HG02938 (cell line): ENCODE measurements around the gene LRRC19.

Experiments used
- ATAC-seq: cut with Tn5 transposase; IDR thresholded peaks from one replicate; pipeline ENCODE4 v1.9.1; 2021; ENCODE audit warnings: mild to moderate bottlenecking, moderate library complexity; ENCODE audit not compliant: unreplicated experiment

LRRC19 gene

DNA sequence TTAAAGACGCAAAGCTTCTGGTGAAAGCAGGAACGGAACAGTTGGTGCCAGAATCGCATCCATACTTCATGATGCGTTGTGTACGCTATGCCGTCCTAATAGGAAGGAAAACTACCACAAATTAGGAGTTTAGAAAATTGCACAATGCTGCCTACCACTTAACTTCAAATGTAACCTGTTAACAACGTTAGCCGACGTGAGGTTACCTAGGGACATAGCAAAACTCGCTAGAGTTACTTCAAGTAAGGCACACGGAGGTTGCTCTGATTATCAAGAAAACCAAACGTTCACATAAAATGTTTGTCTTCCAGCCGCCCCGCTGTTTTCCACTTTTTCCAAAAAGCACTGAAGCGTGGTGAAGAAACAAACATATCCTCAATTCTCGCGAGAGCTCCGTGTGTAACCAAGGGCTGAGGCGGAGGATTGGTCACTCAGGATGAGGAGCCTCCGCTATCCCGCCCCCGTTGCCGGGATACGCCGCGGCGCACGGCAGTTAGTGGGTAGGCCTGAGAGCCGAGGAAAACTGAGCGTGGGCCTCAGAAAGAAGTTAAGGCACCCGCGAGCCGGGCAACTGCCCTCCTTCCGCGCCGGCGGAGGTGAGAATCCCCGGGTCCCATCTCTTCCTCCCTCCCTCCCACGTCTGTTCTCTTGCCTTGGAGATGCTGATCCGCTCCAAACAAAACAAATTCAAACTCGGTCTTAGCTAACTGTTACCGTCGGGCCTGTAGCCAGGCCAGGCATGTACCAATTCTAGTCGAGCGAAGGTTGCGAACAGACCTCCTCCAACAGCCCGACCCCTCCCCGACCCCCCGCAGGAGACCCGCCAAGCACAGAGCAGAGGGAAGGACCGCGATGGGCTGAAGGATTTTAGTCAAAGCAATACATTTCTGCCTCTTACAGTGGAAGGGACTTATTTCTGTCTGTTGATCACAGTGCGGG, 49.3 kb downstream of the LRRC19 start, which contains the start of gene IFT74:
Gene IFT74 (plus strand): TSS at position 492 of the 939 bp plus-strand sequence. CDS start 5,556 bp downstream, outside the sequence.
- peak; percentile 98 for ATAC-seq

- no peak for ATAC-seq
These were observed 50.1 kb downstream of the LRRC19 start for GRCh38 chr9:26955222-26955903.

GRCh38 chr9:26954050-26954508, 51.4 kb downstream of the LRRC19 start:
- no peak for ATAC-seq

- no peak for ATAC-seq
These were observed 53.7 kb downstream of the LRRC19 start for GRCh38 chr9:26951794-26952193.

DNA sequence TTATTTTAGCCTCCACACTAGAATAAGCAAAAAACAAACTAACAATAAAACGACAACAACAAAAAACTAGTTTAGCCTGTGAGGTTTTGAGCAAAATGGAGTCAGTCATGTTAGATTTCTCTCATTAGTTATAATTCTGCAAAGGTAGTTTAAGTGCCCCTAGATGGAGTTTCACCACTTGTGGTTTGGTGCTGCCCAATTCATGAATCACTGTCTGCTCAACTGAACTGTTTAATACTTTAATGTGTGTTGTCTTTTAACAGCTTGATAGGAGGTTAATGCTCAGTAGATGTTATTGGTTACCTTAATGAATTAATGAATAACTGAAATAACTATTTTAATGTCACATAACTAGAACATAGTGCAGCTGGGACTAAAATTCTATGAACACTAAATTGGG, 55.0 kb downstream of the LRRC19 start:
- ATAC-seq = no peak

GRCh38 chr9:26949637-26950069, 55.8 kb downstream of the LRRC19 start:
- ATAC-seq = no peak

GRCh38 chr9:26947736-26948135, 57.7 kb downstream of the LRRC19 start:
- ATAC-seq = no peak

GRCh38 chr9:26946753-26947727, 58.4 kb downstream of the LRRC19 start, which contains the start of gene PLAA:
Gene PLAA (minus strand): TSS chr9:26947242. CDS start chr9:26947045, 197 bp downstream.
- ATAC-seq = peak; percentile 98

- no peak for ATAC-seq
These were observed 59.9 kb downstream of the LRRC19 start for GRCh38 chr9:26945591-26945990.
